ENCODE measurements around the gene VPS16. TPM values are rescaled to one million over a fixed set of nuclear protein-coding genes. Genes with fewer than 3 reads are reported as not detected.

Gene VPS16
- total and polyA plus RNA-seq, 2 donors (not counting 1 experiment from before 2014, with no cell fraction given): 32.9 to 46.1 TPM

GRCh38 chr20:2794866-2795447 is 45.6 kb upstream of the VPS16 start:
- Histone ChIP-seq H3K36me3 (ENCODE audit: control insufficient read depth, insufficient read depth, low read length) (no peaks in the 10 kb centered on the region), H3K27ac (ENCODE audit: insufficient read depth, low read length) (no peak overlapping the region), H3K9me3 (ENCODE audit: control insufficient read depth, insufficient read depth, low read depth, low read length) (no peaks in the 10 kb centered on the region), H3K79me2 (ENCODE audit: control insufficient read depth, insufficient read depth, low read length) (no peaks in the 10 kb centered on the region), H3K4me2 (ENCODE audit: extremely low read depth, insufficient read depth, low read length) (no peak overlapping the region), H3K4me1 (ENCODE audit: control insufficient read depth, extremely low read depth, insufficient read depth, low read length) (peaks cover under 1% of the 10 kb centered on the region), H3K27me3 (ENCODE audit: control insufficient read depth, insufficient read depth, low read length) (peaks cover 22% of the 10 kb centered on the region), H3K4me3 (replicated peaks in 1 of 4; ENCODE audit: control extremely low read depth in 1 of 4, insufficient read depth in 1 of 4, low read depth in 3 of 4, low read length in 4 of 4) (no peak overlapping the region), H3K9ac (ENCODE audit: insufficient read depth, low read length) (no peak overlapping the region), H2AFZ (ENCODE audit: low read length) (no peak overlapping the region), H4K20me1 (ENCODE audit: control insufficient read depth, extremely low read depth, insufficient read depth, low read length) (no peaks in the 10 kb centered on the region)
- no peak for DNase-seq (ENCODE audit: low read depth in 2 of 2)
- no peak for TF ChIP-seq EZH2 (IDR thresholded peaks at IDR 0.05; ENCODE audit: low read length, missing control alignments)
- no peak for TF ChIP-seq CTCF (conservative IDR thresholded peaks at IDR 0.05 in 1 of 2, IDR thresholded peaks at IDR 0.05 in 1 of 2; ENCODE audit: low read depth in 1 of 2, low read length in 2 of 2)

- H3K9me3 ChIP-seq (ENCODE audit: control insufficient read depth, insufficient read depth, low read depth, low read length): no peaks in the 10 kb centered on the region
- no peak overlapping the region for H3K9ac ChIP-seq (ENCODE audit: insufficient read depth, low read length)
- peaks cover 2% of the 10 kb centered on the region for H3K4me1 ChIP-seq (ENCODE audit: control insufficient read depth, extremely low read depth, insufficient read depth, low read length)
- no peak overlapping the region for H3K4me3 ChIP-seq (replicated peaks in 1 of 4; ENCODE audit: control extremely low read depth in 1 of 4, insufficient read depth in 1 of 4, low read depth in 3 of 4, low read length in 4 of 4)
- peaks cover 27% of the 10 kb centered on the region for H3K27me3 ChIP-seq (ENCODE audit: control insufficient read depth, insufficient read depth, low read length)
- H4K20me1 ChIP-seq (ENCODE audit: control insufficient read depth, extremely low read depth, insufficient read depth, low read length): no peaks in the 10 kb centered on the region
- no peak overlapping the region for H3K27ac ChIP-seq (ENCODE audit: insufficient read depth, low read length)
- no peak overlapping the region for H3K4me2 ChIP-seq (ENCODE audit: extremely low read depth, insufficient read depth, low read length)
- H3K79me2 ChIP-seq (ENCODE audit: control insufficient read depth, insufficient read depth, low read length): no peaks in the 10 kb centered on the region
- DNase-seq (ENCODE audit: low read depth in 2 of 2): no peak
- no peak overlapping the region for H2AFZ ChIP-seq (ENCODE audit: low read length)
- TF ChIP-seq EZH2 (IDR thresholded peaks at IDR 0.05; ENCODE audit: low read length, missing control alignments) (no peak), CTCF (conservative IDR thresholded peaks at IDR 0.05 in 1 of 2, IDR thresholded peaks at IDR 0.05 in 1 of 2; ENCODE audit: low read depth in 1 of 2, low read length in 2 of 2) (no peak)
- H3K36me3 ChIP-seq (ENCODE audit: control insufficient read depth, insufficient read depth, low read length): no peaks in the 10 kb centered on the region
Measured at GRCh38 chr20:2795451-2795850, 45.1 kb upstream of the VPS16 start.

GRCh38 chr20:2796011-2796660 is 44.4 kb upstream of the VPS16 start:
- Histone ChIP-seq H4K20me1 (ENCODE audit: control insufficient read depth, extremely low read depth, insufficient read depth, low read length) (no peaks in the 10 kb centered on the region), H3K79me2 (ENCODE audit: control insufficient read depth, insufficient read depth, low read length) (no peaks in the 10 kb centered on the region), H3K27ac (ENCODE audit: insufficient read depth, low read length) (no peak overlapping the region), H3K9me3 (ENCODE audit: control insufficient read depth, insufficient read depth, low read depth, low read length) (no peaks in the 10 kb centered on the region), H3K27me3 (ENCODE audit: control insufficient read depth, insufficient read depth, low read length) (peaks cover 32% of the 10 kb centered on the region), H3K4me2 (ENCODE audit: extremely low read depth, insufficient read depth, low read length) (no peak overlapping the region), H3K36me3 (ENCODE audit: control insufficient read depth, insufficient read depth, low read length) (no peaks in the 10 kb centered on the region), H3K9ac (ENCODE audit: insufficient read depth, low read length) (no peak overlapping the region), H3K4me1 (ENCODE audit: control insufficient read depth, extremely low read depth, insufficient read depth, low read length) (peaks cover 2% of the 10 kb centered on the region), H2AFZ (ENCODE audit: low read length) (no peak overlapping the region), H3K4me3 (replicated peaks in 1 of 4; ENCODE audit: control extremely low read depth in 1 of 4, insufficient read depth in 1 of 4, low read depth in 3 of 4, low read length in 4 of 4) (no peak overlapping the region)
- no peak for TF ChIP-seq EZH2 (IDR thresholded peaks at IDR 0.05; ENCODE audit: low read length, missing control alignments)
- no peak for TF ChIP-seq CTCF (conservative IDR thresholded peaks at IDR 0.05 in 1 of 2, IDR thresholded peaks at IDR 0.05 in 1 of 2; ENCODE audit: low read depth in 1 of 2, low read length in 2 of 2)
- DNase-seq (ENCODE audit: low read depth in 2 of 2): no peak

All from fibroblast of lung (primary cell).